NCI-H2171 (cell line): ENCODE results near the gene LHX5.

ENCODE experiments used
- DNase-seq: peaks from one replicate; lab custom pipeline; 2025; lab: John Stamatoyannopoulos, UW

The LHX5 gene

DNA sequence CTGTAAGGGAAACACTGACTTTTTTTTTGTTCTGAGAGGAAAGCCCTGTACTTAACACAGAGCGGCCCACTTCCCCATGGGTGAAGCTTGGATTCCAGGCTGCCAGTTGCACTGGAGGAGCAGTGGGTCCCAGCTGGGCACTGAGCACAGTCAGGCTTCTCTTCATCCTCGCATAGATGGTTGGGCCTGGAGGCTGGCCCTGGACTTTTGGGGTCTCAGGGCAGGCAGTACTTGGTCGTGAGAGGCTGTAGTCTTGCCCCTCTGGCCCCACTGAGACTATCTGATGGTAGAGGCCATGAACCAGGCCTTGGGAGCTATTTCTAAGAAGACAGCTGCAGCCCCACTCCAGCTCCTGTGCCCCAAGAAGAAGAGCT is 6.2 kb upstream of the LHX5 start:
- no peak for DNase-seq

DNA sequence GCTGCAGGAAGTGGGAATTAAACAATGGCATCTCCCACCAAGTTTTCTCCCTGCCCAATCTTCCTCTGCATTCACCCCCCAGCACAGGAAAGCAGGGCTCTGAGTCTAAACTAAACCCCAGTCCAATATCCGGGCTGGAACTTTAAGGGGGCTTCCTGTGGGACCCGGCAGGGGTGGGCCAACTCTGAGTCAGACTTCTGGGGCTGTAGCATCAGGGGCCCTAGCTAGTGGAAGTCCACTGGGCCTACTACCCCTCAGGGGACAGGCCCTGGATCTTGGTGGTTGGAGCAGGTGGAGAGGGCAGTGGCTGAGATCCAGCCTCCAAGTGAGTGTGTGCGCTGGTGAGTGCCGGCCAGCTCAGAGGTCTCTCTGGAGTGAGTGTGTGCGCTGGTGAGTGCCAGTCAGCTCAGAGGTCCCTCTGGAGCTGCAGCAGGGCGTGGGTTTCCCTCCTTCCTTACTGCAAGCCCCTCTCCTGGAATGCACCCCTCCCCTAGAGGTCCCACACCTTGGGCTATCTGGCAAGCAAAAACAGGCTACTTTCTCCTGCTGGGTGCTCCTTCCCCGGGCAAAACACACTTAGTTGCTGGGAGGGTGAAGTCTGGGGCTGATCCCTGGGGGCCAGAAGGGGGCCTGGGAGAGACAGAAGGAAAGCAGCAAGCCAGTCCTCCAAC is 5.6 kb upstream of the LHX5 start:
- DNase-seq = no peak

DNA sequence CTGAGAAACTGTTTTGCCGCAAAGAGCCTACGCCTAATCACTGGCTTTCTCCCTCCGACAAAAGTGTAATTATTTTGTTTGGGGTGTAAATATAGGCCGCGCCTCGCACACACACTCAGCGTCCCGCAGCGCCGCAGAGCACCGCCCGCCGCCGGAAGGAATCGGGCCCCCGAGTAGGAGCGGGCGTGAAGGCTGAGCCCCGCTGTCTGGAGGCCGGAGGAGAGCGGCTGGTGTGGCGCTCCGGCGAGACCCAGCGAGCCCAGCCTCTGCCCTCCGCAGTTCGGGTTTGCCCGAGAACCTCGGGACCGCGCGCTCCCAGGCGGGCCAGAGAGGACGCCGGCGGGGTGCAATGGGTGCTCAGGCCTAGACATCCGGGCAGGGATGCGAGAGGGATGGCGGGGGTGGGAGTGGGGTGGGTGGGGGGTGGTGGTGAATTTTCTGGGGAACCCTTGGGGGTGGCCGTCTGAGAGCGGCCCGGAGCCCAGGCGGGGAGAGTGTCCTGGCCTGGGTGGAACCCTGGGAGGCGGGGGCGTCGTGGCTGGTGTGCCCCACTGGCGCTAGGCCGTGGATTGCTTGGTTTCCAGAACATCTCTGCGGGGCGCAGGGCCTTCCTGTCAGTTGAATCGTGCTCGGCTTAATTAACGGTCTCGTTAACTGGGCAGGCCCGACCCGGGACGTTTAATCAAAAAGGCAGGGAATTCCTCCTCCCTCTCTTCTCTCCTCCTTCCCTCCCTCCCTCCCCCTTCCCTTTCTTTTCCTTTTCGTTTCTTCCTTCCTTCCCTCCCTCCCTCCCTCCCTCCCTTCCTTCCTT is 4.7 kb upstream of the LHX5 start:
- no peak for DNase-seq

DNA sequence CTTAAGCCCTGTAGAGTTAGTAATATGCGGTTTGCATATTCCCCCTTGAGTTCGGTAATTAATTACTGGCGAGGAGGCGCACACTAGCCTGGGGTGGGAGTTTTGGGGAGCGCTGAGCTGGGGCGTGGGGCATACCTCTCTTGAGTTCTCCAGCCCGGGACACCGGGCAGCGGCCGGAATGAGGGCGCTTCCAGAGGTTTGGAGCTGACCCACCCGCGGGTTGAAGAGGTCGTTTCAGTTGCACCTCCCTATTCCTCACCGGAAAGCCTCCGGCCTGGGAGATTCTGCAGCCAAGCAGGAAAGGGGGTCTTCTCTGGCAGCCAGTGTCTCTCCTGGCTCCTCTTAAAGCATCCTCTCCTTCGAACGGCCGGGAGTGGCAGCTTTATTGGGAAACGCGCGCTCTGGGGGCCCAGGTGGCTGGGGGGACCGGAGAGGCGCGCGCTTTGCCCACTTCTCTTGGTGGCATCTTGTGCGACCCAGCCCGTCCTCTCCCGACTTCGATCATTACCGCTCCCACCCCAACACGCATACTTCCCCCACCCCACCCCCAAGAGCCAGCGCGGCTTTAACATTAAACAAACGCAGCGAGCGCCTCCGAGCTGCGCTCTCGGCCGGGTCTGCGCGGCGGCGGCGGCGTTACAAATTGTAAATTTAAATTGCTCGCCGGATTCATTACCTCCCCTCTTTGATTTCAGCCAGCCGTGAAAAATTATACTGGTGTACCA is 3.9 kb upstream of the LHX5 start:
- no peak for DNase-seq

DNA sequence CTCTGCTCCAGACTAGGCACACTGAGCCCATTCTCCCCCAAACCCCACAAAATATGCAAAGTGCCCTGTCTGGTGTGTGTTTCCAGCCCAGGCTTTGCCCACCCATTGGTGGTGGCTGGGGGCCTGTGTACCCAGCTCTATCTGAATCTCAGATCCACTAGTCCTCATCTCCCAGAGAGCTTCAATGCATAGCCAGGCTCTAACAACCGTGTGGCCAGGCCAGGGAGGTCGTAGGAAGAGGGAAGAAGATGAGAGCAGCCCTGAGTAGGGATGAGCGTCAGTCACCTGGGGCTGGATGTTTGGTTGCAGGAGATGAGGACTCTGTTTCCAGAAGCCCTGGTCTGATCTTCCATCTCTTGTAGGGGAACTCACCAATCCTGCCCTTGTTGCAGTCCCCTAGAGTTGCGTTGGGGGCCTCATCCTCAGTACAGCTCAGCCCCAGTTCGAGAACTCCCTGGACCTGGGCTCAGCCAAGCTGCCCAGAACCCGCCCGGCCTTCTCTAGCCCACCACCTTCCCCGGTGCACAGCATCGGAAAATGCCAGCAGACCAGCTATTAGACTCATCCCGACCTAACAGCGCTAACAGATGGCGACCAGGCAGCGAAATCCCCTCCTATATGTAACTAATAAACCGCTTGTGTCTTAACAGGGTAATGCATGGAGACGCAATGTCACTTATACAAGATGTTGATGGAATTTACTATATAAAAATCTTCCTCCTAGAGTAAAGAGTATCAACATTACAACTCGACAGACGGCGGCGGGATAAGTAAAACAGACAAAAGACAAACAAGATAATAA is 3.2 kb upstream of the LHX5 start:
- no peak for DNase-seq

DNA sequence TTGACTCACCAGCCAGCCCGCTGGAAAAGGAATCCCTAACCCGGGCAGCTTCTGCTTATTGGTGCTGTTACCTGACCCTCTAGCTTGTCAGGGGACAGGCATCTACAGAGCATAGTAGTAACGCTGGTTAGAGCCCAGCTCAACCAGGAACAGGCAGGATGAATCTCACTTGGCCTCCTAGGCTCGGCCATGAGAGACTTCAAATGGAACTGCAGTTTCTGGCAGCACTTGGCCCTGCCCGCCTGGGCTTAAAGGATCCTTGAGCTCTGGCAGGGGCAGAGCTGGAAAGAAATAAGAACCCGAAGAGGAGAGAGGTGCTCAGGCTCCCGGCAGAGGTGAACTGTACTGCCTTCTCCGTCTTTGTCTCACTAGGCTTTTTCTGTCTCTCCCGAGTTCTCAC is 2.3 kb upstream of the LHX5 start:
- no peak for DNase-seq

DNA sequence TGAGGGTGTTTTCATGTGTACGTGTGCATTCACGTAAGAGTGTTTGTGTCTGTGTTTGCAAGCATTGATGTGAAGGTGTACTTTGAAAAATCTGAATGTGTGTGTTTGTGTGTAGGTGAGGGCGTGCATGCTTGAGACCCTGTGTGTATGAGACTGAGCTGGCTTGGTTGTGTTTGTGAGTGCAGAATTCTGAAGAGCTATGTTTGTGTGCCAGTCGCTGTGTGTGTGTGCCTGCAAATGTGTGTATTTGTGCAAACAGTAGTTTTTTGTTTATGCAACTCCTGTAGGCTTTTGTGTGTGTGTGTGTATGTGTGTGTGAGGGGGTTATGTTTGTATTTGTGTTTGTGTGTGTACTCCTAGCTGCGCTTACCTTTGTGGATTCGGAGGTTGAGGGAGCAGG is 1.7 kb upstream of the LHX5 start:
- DNase-seq = no peak

DNA sequence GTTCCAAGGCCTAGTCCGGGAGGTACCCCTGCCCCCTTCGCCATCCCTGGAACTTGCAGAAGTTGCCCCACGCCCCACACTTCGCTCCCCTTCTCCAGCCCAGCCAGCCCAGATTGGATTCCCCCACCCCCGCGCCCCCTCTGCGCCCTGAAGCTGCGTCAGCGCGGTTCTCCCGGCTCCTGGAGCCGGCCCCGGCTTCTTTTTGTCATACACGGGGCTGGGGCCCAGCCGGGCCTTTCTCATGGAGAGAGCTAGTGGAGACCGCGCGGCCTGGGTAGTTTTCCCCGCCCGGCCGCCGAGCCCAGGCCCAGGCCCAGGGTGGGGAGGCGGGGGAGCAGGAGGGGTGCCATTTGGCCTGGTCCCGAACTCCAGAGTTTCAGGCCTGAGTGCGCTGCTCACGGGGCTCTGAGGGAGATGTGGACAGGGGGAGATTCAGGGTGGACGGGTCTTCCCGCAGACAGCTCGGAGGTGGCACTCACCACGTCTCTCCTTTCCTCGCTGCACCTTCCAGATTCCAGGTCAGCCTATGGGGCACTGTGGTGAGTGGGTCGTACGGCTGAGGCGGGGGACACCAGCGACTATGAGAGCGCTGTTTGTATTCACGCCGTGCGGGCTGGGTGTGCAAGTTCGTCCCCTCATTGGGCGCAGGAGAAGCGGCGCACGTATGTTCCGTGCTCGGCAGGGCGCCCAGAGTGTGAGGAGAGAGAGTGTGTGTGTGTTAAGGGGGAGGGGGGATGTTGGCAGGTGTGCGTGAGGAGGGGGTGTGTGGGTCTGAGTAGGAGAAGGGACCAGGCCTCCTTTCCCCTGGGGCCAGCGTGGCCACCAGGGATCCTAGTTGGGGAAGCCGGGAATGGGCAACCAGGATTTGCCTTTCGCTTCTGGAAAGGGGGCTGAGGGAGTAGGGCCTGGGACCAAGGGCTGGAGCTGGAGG is 785 bp upstream of the LHX5 start:
- DNase-seq = no peak

DNA sequence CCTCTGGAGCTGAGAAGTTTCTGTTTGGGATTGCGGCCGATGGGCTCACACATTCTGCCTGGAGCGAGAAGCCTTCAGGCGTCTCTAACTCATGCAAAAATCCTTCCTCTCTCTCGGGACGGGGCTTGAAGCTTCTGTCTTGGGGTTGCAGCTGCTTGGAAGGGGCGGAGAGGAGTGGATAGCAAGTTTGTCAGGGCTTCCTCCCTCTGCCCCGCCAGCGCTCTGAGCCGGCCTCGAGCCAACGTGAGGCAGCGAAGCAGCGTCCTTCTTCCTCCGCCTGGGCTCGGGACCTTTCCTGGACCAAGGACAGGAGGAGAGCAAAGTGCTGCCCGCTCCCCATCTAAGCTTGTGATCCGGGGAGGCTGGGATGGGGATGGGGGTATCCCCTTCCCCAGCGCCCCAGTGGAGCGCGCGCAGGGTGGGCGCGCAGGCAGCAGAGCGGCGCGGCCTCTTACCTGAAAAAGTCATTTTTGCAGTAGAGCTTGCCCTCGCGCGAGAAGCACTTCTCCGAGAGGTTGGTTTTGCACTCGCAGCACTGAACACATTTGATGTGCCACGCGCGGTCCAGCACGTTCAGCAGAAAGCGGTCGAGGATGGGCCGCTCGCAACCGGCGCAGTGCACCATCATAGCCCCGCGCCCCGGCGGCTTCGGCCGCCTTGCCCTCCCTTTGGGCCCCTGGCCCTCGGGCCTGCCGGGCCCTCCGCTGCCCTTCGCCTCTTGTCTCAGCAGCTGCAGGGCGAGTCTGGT is 626 bp downstream of the LHX5 start:
- no peak for DNase-seq

DNA sequence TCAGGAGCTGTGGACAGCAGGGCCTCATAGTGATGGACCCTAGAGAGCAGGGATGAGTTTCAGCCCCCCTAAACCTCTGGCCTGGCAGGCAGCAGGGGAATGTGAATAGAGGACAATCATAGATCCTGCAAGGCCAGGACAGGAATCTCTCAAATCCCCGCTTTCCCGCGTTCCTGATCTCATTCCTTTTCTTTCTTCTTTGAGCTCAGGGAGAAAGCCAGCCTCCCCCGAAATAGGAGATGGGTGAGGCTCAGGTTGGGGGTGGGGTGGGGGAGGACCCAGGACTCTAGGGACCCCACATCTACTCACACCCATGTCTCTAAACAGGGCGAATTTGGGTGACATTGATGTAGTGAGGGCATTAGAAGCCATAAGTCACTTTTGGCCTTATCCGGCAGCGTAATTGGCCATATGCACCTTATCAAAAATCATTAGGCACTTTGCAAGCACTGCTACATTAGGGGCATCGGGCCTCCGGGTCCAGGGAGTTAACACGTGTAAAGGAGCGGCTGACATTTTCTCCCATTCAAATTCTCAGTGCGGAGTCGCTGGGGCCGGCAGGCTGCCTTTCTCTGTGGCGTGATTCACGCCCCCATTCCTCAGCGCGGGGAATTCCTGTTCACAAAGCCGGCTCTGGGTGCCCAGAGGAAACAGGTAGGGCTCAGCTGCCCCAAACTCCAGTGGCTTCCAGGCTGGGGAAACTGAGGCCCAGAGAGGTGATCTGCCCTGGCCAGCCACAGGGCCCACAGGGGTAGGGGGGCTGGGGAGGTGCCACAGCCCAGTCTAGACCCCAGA is 1.5 kb downstream of the LHX5 start:
- no peak for DNase-seq

DNA sequence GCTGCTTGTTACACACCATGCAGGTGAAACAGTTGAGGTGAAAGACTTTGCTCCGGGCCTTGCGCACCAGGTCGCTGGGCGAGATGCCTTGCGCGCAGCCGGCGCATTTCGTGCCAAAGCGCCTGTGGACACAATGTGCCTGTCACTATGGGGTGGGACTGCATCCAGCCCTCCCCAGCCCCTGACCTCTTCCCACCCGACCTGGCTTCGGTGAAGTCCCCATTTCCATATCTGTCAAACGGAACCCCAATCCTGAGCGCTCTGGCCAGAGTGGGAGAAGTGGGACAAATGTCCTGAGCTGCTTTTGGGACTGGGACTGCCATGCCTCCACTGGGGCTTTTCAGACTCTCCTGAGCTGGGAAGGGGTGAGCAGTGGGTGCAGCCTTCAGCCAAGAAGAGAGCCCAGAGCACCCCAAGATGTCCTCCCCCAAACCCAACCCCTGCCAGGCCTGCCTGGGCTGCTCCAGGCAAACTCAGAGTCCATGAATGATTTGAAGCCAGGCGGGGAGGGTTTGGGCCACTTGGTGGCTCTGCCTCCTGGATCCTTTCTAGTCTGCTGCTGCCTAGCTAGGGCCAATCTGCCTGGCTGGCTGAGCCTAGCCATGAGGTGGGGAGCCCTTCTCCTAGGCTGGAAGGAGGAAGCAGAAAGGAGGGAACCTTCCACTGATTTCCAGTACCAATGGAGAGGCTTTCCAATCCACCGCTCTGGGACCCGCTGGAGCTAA is 2.3 kb downstream of the LHX5 start:
- DNase-seq = no peak

DNA sequence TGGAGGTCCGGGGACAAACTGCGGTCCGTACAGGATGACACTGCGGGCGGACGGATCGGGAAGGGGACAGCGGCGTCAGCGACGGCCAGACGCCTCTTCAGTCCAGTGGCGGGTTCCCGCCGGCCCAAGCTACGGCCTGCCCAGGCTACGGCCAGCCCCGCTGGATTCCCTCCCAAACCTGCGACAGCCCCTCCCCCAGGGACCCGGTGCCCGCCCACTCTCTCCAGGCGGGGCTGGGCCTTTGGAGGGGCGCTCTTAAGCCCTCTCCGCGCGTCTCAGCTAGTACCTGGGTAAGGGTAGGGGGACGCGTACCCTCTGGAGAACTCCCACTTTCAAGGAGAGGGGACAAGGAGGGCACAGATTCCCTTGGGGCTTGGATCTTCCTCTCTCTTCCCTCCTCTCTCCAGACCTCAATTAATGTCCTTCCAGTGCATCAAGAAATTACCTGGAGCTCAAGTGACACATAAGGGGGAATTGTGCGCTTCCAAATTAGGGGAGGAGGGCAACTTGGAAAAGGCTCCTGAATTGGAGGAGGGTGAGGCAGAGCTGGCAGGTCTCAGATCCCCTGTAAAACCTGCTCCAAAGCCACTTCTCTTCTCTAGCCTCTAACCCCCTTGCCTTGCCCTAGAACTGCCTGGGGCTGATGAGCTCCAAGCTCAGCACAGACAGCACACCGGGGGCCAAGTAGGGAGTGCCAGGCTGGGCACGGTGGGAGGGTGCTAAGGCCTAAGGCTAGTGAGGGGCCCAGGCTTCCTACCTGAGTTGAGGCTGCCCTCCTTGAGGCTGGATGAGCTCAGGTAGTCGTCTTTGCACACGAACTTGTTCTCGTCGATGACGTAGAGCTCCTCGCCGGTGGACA is 3.1 kb downstream of the LHX5 start:
- DNase-seq = no peak

DNA sequence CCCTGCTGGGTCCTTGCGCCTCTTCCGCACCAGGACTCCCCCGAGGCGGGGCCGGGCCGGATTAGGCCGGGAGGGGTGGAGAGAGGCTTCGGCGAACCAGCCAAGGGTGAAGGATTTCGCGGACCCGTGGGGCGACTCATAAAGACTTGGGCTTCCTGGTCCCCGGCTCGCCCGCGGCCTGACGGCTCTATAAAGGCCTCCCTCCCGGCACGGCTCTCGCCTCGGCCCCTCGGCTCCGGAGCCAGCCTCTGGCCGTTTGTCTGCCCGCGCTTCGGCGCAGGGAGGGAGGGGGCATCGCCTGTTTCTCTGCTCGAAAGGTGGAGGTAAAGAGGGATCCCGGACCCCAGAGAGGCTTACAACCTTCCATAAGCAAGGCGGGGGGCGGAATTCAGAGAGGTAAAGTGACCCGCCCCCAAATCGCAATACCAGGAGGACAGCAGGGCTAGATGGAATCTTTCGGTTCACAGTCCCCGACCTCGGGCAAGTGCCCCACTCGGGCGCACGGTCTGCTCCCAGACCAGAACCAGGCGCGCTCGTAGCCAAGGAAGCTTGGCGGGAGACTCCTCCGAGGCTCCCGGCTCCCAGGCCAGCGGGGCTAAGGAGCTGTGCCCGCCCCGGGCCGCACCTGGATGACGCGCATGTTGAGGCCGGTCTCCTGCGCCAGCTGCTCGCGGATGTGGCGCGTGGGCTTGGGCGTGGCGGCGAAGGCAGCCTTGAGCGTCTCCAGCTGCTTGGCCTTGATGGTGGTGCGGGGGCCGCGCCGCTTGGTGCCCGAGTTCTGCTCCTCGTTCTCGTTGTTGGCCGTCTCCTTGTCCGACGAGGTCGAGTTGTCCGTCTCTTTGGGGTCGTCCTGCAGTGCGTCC is 3.9 kb downstream of the LHX5 start:
- peak; percentile 29 for DNase-seq

DNA sequence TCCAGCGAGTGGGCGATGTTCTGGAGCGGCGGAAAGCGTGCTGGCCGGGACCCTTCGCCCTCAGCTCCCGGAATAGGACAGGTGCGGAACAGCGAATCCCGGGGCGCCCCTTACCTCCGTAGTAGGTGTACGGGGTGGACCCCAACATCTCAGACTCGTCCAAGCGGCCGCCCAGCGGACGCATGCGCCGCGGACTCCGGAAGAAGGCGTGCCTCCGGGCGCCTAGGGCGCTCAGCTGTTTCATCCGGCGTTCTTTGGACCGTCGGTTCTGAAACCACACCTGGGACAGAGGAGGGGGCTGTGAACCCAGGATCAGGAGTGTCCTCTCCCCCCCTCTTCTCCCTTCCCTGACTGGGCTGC is 4.5 kb downstream of the LHX5 start:
- DNase-seq = no peak

DNA sequence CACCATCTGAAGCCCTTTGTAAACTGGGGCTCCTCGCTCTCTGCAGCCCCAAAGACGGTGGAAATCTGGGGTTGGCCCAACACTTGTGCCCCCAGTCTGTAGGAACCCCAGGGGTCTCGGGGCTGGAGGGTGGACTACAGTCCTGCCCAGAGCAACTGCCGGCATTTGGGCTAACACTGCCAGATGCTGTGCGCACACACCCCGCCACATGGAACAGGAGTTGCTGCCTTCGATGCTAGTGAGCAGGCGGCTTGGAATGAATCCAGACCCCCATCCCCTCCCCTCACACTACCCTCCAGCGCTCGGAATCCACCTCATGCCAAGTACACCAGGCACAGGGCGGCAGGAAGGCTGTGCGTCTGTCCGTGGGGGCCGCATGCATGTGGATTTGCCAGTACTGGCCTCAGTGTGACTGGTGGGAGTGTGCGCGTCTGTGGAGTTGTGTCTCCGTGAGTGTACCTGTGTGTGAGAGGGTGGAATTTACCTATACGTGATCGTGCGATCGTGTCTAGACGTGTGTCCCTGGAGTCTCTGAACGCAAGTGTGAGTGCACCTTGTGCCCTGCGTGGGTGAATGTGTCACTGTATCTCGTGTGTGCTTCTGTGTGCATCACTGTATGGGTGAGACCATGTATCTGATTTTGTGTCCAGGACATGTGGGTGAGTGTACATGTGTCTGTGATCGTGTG is 5.1 kb downstream of the LHX5 start:
- DNase-seq = peak; percentile 59

DNA sequence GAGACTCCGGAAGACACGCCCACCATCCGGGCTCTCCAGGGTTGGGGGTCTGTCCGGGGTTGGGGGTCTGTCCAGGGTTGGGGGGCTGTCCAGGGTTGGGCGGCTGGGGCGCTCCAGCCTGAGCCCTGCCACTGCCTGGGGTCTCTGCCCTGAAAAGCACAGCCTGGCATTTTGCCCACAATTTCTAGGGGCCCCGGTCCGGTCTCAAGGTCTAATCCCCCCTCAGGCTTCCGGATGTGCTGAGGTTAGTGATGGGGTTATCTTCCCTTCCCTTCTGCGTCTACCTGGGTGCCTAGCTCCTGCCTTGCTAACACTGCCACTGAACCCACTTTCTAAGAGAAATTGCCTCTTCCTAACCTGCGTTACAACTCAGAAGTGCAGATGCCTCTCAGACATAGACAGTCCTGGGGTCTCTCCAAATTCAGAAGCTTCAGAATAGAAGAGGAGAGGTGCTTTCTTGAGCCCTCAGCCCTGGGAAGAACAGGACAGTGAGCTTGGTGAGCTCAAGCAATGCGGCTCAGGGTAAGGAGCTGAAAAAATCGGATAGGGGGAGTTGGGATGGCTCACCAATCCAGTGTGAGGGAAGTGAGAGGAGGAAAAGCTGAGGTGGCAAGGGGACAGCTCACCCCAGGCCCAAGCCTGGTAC is 5.7 kb downstream of the LHX5 start:
- no peak for DNase-seq
